Measurements from ENCODE around the gene DCT. TPM values are rescaled to one million over a fixed set of nuclear protein-coding genes. Genes with fewer than 3 reads are reported as not detected.

DCT gene
- total and polyA plus RNA-seq, 2 of the 8 experiments (the other 6 are each of a cell fraction or from before 2014, with no cell fraction given), result 0.02 TPM; not detected in 1

DNA sequence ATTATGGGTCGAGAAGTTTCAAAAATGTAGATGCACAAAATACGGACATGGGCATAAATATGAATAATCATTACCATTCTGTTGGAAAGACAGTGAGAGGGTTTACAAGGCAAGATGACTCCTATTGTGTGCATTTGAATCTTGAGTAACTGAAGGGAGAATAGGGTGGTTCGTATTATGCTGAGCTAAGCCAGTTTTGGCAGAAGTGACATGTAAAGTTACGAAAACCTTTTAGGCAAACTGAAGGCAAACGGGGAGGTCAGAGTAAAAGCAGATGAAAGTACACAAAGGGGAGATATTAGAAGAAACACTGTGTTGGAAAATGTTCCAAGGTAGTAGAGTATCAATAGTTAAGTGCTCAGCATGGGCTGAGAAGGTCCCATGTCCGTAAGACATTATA lies 16.8 kb downstream of the DCT start:
- Histone ChIP-seq H3K23me2 (ENCODE audit: low read depth, low read length) (no peaks in the 10 kb centered on the region), H3K56ac (replicated peaks; ENCODE audit: insufficient read length, low read depth, low read length) (no peak overlapping the region), H4K20me1 (replicated peaks in 1 of 2; ENCODE audit: control insufficient read depth in 1 of 2, insufficient read depth in 2 of 2, low read length in 2 of 2) (no peaks in the 10 kb centered on the region), H4K91ac (replicated peaks; ENCODE audit: insufficient read length, low read length) (no peak overlapping the region), H3K9ac (replicated peaks in 1 of 4; ENCODE audit: extremely low read depth in 1 of 4, low read depth in 3 of 4, low read length in 3 of 4) (no peak overlapping the region), H2BK12ac (ENCODE audit: low read depth, low read length) (no peak overlapping the region), H2BK5ac (ENCODE audit: low read depth, low read length) (no peak overlapping the region), H3K14ac (ENCODE audit: insufficient read length) (no peak overlapping the region), H3K4me1 (replicated peaks in 1 of 4; ENCODE audit: control insufficient read depth in 3 of 4, insufficient read depth in 4 of 4, low read length in 3 of 4) (no peaks in the 10 kb centered on the region), H3K4ac (replicated peaks; ENCODE audit: insufficient read length, low read depth, low read length) (no peak overlapping the region), H4K8ac (ENCODE audit: extremely low read depth, insufficient read depth, low read length) (no peak overlapping the region), H2BK120ac (replicated peaks; ENCODE audit: low read depth, low read length) (no peak overlapping the region), H3K36me3 (ENCODE audit: control insufficient read depth in 2 of 4, insufficient read depth in 4 of 4, low read length in 3 of 4) (no peaks in the 10 kb centered on the region), H3K4me3 (ENCODE audit: extremely low read depth in 1 of 4, insufficient read depth in 2 of 4, low read depth in 3 of 4, low read length in 4 of 4) (no peak overlapping the region), H2AK5ac (ENCODE audit: low read depth, low read length) (no peak overlapping the region), H3K18ac (ENCODE audit: extremely low read depth, low read length) (no peak overlapping the region), H3K23ac (ENCODE audit: insufficient read length) (no peak overlapping the region), H3K79me1 (ENCODE audit: low read depth, low read length) (no peaks in the 10 kb centered on the region), H3K79me2 (ENCODE audit: control insufficient read depth in 1 of 2, insufficient read depth in 2 of 2, low read length in 2 of 2) (no peaks in the 10 kb centered on the region), H3K9me3 (ENCODE audit: insufficient read depth in 2 of 2, low read depth in 1 of 2, low read length in 1 of 2) (no peaks in the 10 kb centered on the region), H3K27me3 (replicated peaks in 1 of 4; ENCODE audit: control insufficient read depth in 3 of 4, extremely low read depth in 1 of 4, insufficient read depth in 3 of 4, low read length in 3 of 4) (no peaks in the 10 kb centered on the region), H3K27ac (ENCODE audit: low read depth, low read length) (no peak overlapping the region), H2BK15ac (ENCODE audit: low read length) (no peak overlapping the region), H2BK20ac (ENCODE audit: low read length) (no peak overlapping the region), H2AFZ (ENCODE audit: low read length) (no peak overlapping the region), H4K5ac (ENCODE audit: insufficient read length, low read depth, low read length) (no peak overlapping the region), H3K4me2 (ENCODE audit: insufficient read depth in 1 of 2, low read depth in 2 of 2, low read length in 2 of 2) (no peak overlapping the region)
- ChIA-PET CTCF (ENCODE audit: partially characterized antibody) (interaction anchor here (1.2 kb wide), 1 partner anchor 29 kb away, joined by 3 read pairs; no protein-coding TSS in a partner anchor), POLR2A (ENCODE audit: partially characterized antibody) (no interaction called here)
- FAIRE-seq (no peak), DNase-seq (ENCODE audit: low read depth in 1 of 2, low spot score in 2 of 2) (no peak)
- 76% methylated on average over 6 of the region's 6 CpGs; no CpG with 5 or more reads in 1 of the 2 experiments for WGBS, 2 experiments (ENCODE audit: extremely low coverage in 1 of 2, insufficient coverage in 1 of 2, insufficient read length in 1 of 2, insufficient replicate concordance in 2 of 2, low coverage in 1 of 2, low lambda C conversion rate in 2 of 2, missing lambda C conversion rate in 1 of 2)
- TF ChIP-seq CBX5 (IDR thresholded peaks at IDR 0.05; ENCODE audit: low read depth, low read length) (no peak), CHD2 (IDR thresholded peaks at IDR 0.05; ENCODE audit: low read length) (no peak)

All from H1 (cell line).